ENCODE measurements around the gene BLOC1S3. TPM values are rescaled to one million over a fixed set of nuclear protein-coding genes. Genes with fewer than 3 reads are reported as not detected.

The BLOC1S3 gene
- total RNA-seq, 4 donors from 2014 or later = 15.3 to 20.1 (median 15.9) TPM

- peaks cover 15% of the 10 kb centered on the region for H3K27me3 ChIP-seq
Observed at GRCh38 chr19:45154064-45154827, 24.3 kb upstream of the BLOC1S3 start.

GRCh38 chr19:45156011-45156630 lies 22.5 kb upstream of the BLOC1S3 start:
- DNase-seq (ENCODE audit: low spot score in 2 of 2) = no peak
- Histone ChIP-seq H3K27me3 (peaks cover 17% of the 10 kb centered on the region), H3K27ac (peak overlapping the region; percentile 73), H3K36me3 (no peaks in the 10 kb centered on the region), H3K4me1 (peaks cover 70% of the 10 kb centered on the region), H3K4me3 (no peak overlapping the region), H3K9me3 (no peaks in the 10 kb centered on the region)
- TF ChIP-seq EP300 (IDR thresholded peaks at IDR 0.05) = no peak
- TF ChIP-seq CTCF (IDR thresholded peaks at IDR 0.05) = no peak
- no peak for TF ChIP-seq POLR2A (IDR thresholded peaks at IDR 0.05)
- no peak for TF ChIP-seq POLR2AphosphoS5 (IDR thresholded peaks at IDR 0.05)
- 100% methylated on average over 1 of the region's 11 CpGs for WGBS

More at GRCh38 chr19:45154064-45154827, 24.3 kb upstream of the BLOC1S3 start:
- H3K4me1 ChIP-seq = peaks cover 59% of the 10 kb centered on the region
- peak overlapping the region; percentile 38 for H3K4me3 ChIP-seq
- TF ChIP-seq POLR2AphosphoS5 (IDR thresholded peaks at IDR 0.05) (no peak), POLR2A (IDR thresholded peaks at IDR 0.05) (no peak), EP300 (IDR thresholded peaks at IDR 0.05) (no peak), CTCF (IDR thresholded peaks at IDR 0.05) (no peak)
- H3K27ac ChIP-seq = peak overlapping the region; percentile 8
- 57% methylated on average over 16 of the region's 19 CpGs for WGBS
- no peak for DNase-seq (ENCODE audit: low spot score in 2 of 2)
- H3K9me3 ChIP-seq = no peaks in the 10 kb centered on the region
- H3K36me3 ChIP-seq = no peaks in the 10 kb centered on the region

GRCh38 chr19:45156751-45157150 lies 21.8 kb upstream of the BLOC1S3 start:
- Histone ChIP-seq H3K4me1 (peaks cover 70% of the 10 kb centered on the region), H3K27me3 (peaks cover 15% of the 10 kb centered on the region), H3K27ac (peak overlapping the region; percentile 73), H3K4me3 (no peak overlapping the region), H3K9me3 (no peaks in the 10 kb centered on the region), H3K36me3 (no peaks in the 10 kb centered on the region)
- WGBS = 65% methylated on average over 11 of the region's 11 CpGs
- DNase-seq (ENCODE audit: low spot score in 2 of 2) = no peak
- no peak for TF ChIP-seq POLR2A (IDR thresholded peaks at IDR 0.05)
- no peak for TF ChIP-seq EP300 (IDR thresholded peaks at IDR 0.05)
- no peak for TF ChIP-seq POLR2AphosphoS5 (IDR thresholded peaks at IDR 0.05)
- TF ChIP-seq CTCF (IDR thresholded peaks at IDR 0.05) = no peak

- H3K36me3 ChIP-seq = no peaks in the 10 kb centered on the region
- no peak for DNase-seq (ENCODE audit: low spot score in 2 of 2)
- peaks cover 70% of the 10 kb centered on the region for H3K4me1 ChIP-seq
- no peak overlapping the region for H3K27ac ChIP-seq
- H3K27me3 ChIP-seq = peaks cover 4% of the 10 kb centered on the region
- TF ChIP-seq EP300 (IDR thresholded peaks at IDR 0.05) = no peak
- no peak for TF ChIP-seq CTCF (IDR thresholded peaks at IDR 0.05)
- no peak for TF ChIP-seq POLR2AphosphoS5 (IDR thresholded peaks at IDR 0.05)
- no peak for TF ChIP-seq POLR2A (IDR thresholded peaks at IDR 0.05)
- H3K9me3 ChIP-seq = no peaks in the 10 kb centered on the region
- 87% methylated on average over 21 of the region's 27 CpGs for WGBS
- H3K4me3 ChIP-seq = no peak overlapping the region
Observed at GRCh38 chr19:45158503-45159209, 19.9 kb upstream of the BLOC1S3 start.

All from suprapubic skin (tissue), 4 donors.